ENCODE measurements around the gene PLEKHA5. TPM values are rescaled to one million over a fixed set of nuclear protein-coding genes. Genes with fewer than 3 reads are reported as not detected.

The PLEKHA5 gene
- polyA plus RNA-seq, 1 donor (not counting 4 experiments of a cell fraction or from before 2014, with no cell fraction given): 21.7 TPM

- H3K4me1 ChIP-seq (ENCODE audit: control insufficient read depth, extremely low read depth, insufficient read depth, low read length): peaks cover 16% of the 10 kb centered on the region
- peak overlapping the region; percentile 74 for H2AFZ ChIP-seq (ENCODE audit: control insufficient read depth, low read length)
- H3K79me2 ChIP-seq (ENCODE audit: control insufficient read depth, insufficient read depth, low read length): no peaks in the 10 kb centered on the region
- peaks cover 2 to 3% of the 10 kb centered on the region in 2 experiments for H3K36me3 ChIP-seq (ENCODE audit: control insufficient read depth in 2 of 2, extremely low read depth in 1 of 2, insufficient read depth in 2 of 2, low read length in 2 of 2)
- no peaks in the 10 kb centered on the region for H3K27me3 ChIP-seq (ENCODE audit: control insufficient read depth, extremely low read depth, insufficient read depth, low read length)
- H4K20me1 ChIP-seq (ENCODE audit: control insufficient read depth, extremely low read depth, insufficient read depth, low read length): no peaks in the 10 kb centered on the region
- dilution Hi-C loops (cut with MboI; ENCODE audit: extremely low pct_ligation_motif_present, low sequenced_read_pairs): no loop called here
- H3K4me2 ChIP-seq (ENCODE audit: control insufficient read depth, extremely low read depth, insufficient read depth, low read depth, low read length): peak overlapping the region; percentile 57
- H3K9me1 ChIP-seq (ENCODE audit: control insufficient read depth, extremely low read depth, insufficient read depth, low read length): no peaks in the 10 kb centered on the region
- peak overlapping the region; percentile 94 for H3K27ac ChIP-seq (ENCODE audit: control insufficient read depth, insufficient read depth, low read length)
- DNase-seq (ENCODE audit: low read depth, low spot score): peak; percentile 62
- H3K9ac ChIP-seq (ENCODE audit: control insufficient read depth, extremely low read depth, insufficient read depth, low read length): peak overlapping the region; percentile 67
- peak overlapping the region in 1 of 3 experiments; percentile 21 for H3K4me3 ChIP-seq (ENCODE audit: control insufficient read depth in 2 of 3, extremely low read depth in 1 of 3, insufficient read depth in 2 of 3, low read depth in 1 of 3, low read length in 3 of 3)
- no peak for TF ChIP-seq EZH2 (IDR thresholded peaks at IDR 0.05; ENCODE audit: low read length)
- TF ChIP-seq CTCF (optimal IDR thresholded peaks at IDR 0.05 in 1 of 3, IDR thresholded peaks at IDR 0.05 in 1 of 3, conservative IDR thresholded peaks at IDR 0.05 in 1 of 3; ENCODE audit: extremely low read depth in 1 of 3, insufficient read depth in 2 of 3, low read length in 3 of 3): no peak
- H3K9me3 ChIP-seq (ENCODE audit: control insufficient read depth, low read depth, low read length): no peaks in the 10 kb centered on the region
- peak; percentile 73 for FAIRE-seq
These were observed 252.6 kb downstream of the PLEKHA5 start for GRCh38 chr12:19382111-19382526.

GRCh38 chr12:19382563-19382962 lies 253.0 kb downstream of the PLEKHA5 start:
- dilution Hi-C loops (cut with MboI; ENCODE audit: extremely low pct_ligation_motif_present, low sequenced_read_pairs): no loop called here
- no peak for TF ChIP-seq EZH2 (IDR thresholded peaks at IDR 0.05; ENCODE audit: low read length)
- no peak for TF ChIP-seq CTCF (optimal IDR thresholded peaks at IDR 0.05 in 1 of 3, IDR thresholded peaks at IDR 0.05 in 1 of 3, conservative IDR thresholded peaks at IDR 0.05 in 1 of 3; ENCODE audit: extremely low read depth in 1 of 3, insufficient read depth in 2 of 3, low read length in 3 of 3)
- peaks cover 16% of the 10 kb centered on the region for H3K4me1 ChIP-seq (ENCODE audit: control insufficient read depth, extremely low read depth, insufficient read depth, low read length)
- H3K36me3 ChIP-seq (ENCODE audit: control insufficient read depth in 2 of 2, extremely low read depth in 1 of 2, insufficient read depth in 2 of 2, low read length in 2 of 2): peaks cover 2 to 3% of the 10 kb centered on the region in 2 experiments
- no peaks in the 10 kb centered on the region for H3K9me3 ChIP-seq (ENCODE audit: control insufficient read depth, low read depth, low read length)
- peak overlapping the region; percentile 74 for H2AFZ ChIP-seq (ENCODE audit: control insufficient read depth, low read length)
- H3K4me2 ChIP-seq (ENCODE audit: control insufficient read depth, extremely low read depth, insufficient read depth, low read depth, low read length): peak overlapping the region; percentile 57
- H3K27ac ChIP-seq (ENCODE audit: control insufficient read depth, insufficient read depth, low read length): peak overlapping the region; percentile 94
- no peaks in the 10 kb centered on the region for H4K20me1 ChIP-seq (ENCODE audit: control insufficient read depth, extremely low read depth, insufficient read depth, low read length)
- peak overlapping the region in 1 of 3 experiments; percentile 21 for H3K4me3 ChIP-seq (ENCODE audit: control insufficient read depth in 2 of 3, extremely low read depth in 1 of 3, insufficient read depth in 2 of 3, low read depth in 1 of 3, low read length in 3 of 3)
- no peaks in the 10 kb centered on the region for H3K9me1 ChIP-seq (ENCODE audit: control insufficient read depth, extremely low read depth, insufficient read depth, low read length)
- no peaks in the 10 kb centered on the region for H3K27me3 ChIP-seq (ENCODE audit: control insufficient read depth, extremely low read depth, insufficient read depth, low read length)
- peak; percentile 20 for FAIRE-seq
- no peak for DNase-seq (ENCODE audit: low read depth, low spot score)
- H3K9ac ChIP-seq (ENCODE audit: control insufficient read depth, extremely low read depth, insufficient read depth, low read length): peak overlapping the region; percentile 67
- H3K79me2 ChIP-seq (ENCODE audit: control insufficient read depth, insufficient read depth, low read length): no peaks in the 10 kb centered on the region

All from keratinocyte (primary cell).